Measurements from ENCODE around the gene NRDE2.
A peak's percentile ranks its signal among the peaks of the same experiment; 100 is the strongest.
"Not testable (repeated sequence)": the region's sequence is repeated elsewhere in the genome, so short reads cannot be mapped to it uniquely, and the experiment has no call there.

Gene NRDE2

DNA sequence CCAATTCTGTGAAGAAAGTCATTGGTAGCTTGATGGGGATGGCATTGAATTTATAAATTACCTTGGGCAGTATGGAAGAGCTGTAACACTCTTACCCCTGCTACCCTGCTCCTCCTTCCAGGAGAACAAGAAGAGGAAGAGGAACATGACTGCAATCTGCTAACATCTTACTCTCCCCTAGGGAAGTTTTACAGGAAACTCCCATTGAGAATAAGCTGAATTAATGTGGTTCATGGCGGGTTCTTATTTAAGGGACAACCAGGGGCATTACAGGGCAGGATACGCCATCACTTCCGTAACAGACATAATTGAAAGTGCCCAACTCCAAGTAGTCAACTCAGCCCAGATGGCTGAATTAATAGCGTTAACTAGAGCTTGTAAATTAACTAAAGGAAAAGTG lies 84.8 kb downstream of the NRDE2 start:
- H3K4me3 ChIP-seq (replicated peaks; ENCODE audit: low read depth, low read length) = no peak overlapping the region
- no peak for DNase-seq (ENCODE audit: extremely low read depth, low read depth)
- no peak for TF ChIP-seq CTCF (IDR thresholded peaks at IDR 0.05; ENCODE audit: low read depth, low read length, missing control alignments)

DNA sequence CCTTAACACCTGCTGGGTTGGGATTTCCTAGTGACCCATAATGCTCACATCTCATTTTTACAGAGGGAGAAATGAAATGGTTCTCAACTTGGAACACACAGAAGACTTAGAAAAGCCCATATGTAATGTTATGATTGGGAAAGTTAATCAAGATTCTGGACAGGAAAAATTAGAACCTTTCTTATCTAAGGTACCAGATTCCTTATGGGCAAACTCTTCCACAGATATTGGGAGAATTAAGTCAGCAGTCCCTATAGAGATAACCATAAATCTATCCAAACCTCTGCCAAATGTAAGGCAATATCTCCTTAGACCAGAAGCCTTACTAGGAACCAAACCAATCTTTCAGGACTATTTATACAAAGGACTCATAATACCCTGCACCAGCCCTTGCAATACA lies 89.3 kb downstream of the NRDE2 start:
- H3K4me3 ChIP-seq (replicated peaks; ENCODE audit: low read depth, low read length) = no peak overlapping the region
- TF ChIP-seq CTCF (IDR thresholded peaks at IDR 0.05; ENCODE audit: low read depth, low read length, missing control alignments) = no peak
- no peak for DNase-seq (ENCODE audit: extremely low read depth, low read depth)

DNA sequence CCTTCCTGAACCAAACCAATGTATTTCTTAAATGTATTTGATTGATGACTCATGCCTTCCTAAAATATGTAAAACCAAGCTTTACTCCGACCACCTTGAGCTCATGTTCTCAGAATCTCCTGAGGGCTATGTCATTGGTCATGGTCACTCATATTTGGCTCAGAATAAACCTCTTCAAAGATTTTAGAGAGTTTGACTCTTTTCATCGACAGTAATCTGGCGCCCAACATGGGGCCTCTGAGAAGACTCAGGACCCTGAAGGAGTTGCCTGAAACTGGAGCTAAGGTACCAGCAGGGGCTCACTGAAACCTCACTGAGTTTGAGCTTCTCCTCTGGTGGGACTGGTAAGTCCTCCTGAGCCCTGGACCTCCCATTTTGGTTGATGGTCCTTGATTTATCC lies 92.6 kb downstream of the NRDE2 start:
- no peak overlapping the region for H3K4me3 ChIP-seq (replicated peaks; ENCODE audit: low read depth, low read length)

GRCh38 chr14:90235179-90235976 lies 96.4 kb downstream of the NRDE2 start:
- H3K4me3 ChIP-seq (replicated peaks; ENCODE audit: low read depth, low read length) = no peak overlapping the region
- TF ChIP-seq CTCF (IDR thresholded peaks at IDR 0.05; ENCODE audit: low read depth, low read length, missing control alignments) = peak; percentile 80
- no peak for DNase-seq (ENCODE audit: extremely low read depth, low read depth)

More for the DNA sequence above, 92.6 kb downstream of the NRDE2 start:
- TF ChIP-seq CTCF (IDR thresholded peaks at IDR 0.05; ENCODE audit: low read depth, low read length, missing control alignments) = no peak
- DNase-seq (ENCODE audit: extremely low read depth, low read depth) = no peak

- not testable (repeated sequence) for DNase-seq (ENCODE audit: extremely low read depth, low read depth); H3K4me3 ChIP-seq (replicated peaks; ENCODE audit: low read depth, low read length)
Observed at GRCh38 chr14:90229942-90230341, 101.8 kb downstream of the NRDE2 start.

DNA sequence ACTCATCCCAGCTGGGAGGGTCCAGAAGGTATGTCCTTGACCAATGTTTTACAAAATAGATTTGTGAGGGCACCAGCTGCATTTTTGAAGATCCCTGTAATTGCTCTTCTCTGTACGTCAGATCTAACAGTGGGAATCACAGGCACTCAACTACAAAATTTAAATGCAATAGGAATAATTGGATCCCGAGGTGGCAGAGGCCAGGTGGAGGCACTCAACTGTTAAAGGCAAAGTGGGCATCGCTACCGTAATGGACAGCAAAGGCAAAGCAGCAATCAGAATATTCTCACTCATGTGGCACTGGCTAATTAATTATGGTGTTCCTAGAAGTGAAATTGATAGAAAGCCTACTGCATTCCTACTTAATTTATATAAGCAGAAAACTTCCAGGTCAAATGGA lies 103.3 kb downstream of the NRDE2 start:
- no peak overlapping the region for H3K4me3 ChIP-seq (replicated peaks; ENCODE audit: low read depth, low read length)
- TF ChIP-seq CTCF (IDR thresholded peaks at IDR 0.05; ENCODE audit: low read depth, low read length, missing control alignments) = no peak
- no peak for DNase-seq (ENCODE audit: extremely low read depth, low read depth)

All from HFF-Myc (cell line).